Esophagus muscularis mucosa (tissue), 4 donors: ENCODE results near the gene SLC18B1. TPM values are rescaled to one million over a fixed set of nuclear protein-coding genes. Genes with fewer than 3 reads are reported as not detected.
A peak's percentile ranks its signal among the peaks of the same experiment; 100 is the strongest.

Experiments used
- DNase-seq: peaks from one replicate; pipeline ENCODE4 v3.0.0-alpha.2; 2017; ENCODE audit errors: extremely low spot score
- H3K27ac ChIP-seq, 4 donors: fragments of 200-600 bp; sonication (generic); replicated peaks in 1 of 4; 1 replicate in 3 of 4; 2 replicates in 1 of 4; pipeline ENCODE4 v1.5.1; 2016 to 2019; ENCODE audit warnings: mild to moderate bottlenecking in 1 of 4
- H3K27me3 ChIP-seq, 4 donors: fragments of 200-600 bp; sonication (generic); one replicate each; pipeline versions ENCODE4 v1.5.1 to v1.6.0; 2016 to 2019
- H3K36me3 ChIP-seq, 4 donors: fragments of 200-600 bp; sonication (generic); one replicate each; pipeline ENCODE4 v1.5.1; 2016 to 2019
- H3K4me1 ChIP-seq, 4 donors: fragments of 200-600 bp; sonication (generic); one replicate each; pipeline ENCODE4 v1.5.1; 2016 to 2019
- H3K4me3 ChIP-seq, 4 donors: fragments of 200-600 bp; sonication (generic); 1 replicate in 2 of 4; 2 replicates in 2 of 4; pipeline ENCODE4 v1.5.1; 2016 to 2019; ENCODE audit warnings: mild to moderate bottlenecking in 4 of 4, moderate library complexity in 1 of 4
- H3K9me3 ChIP-seq, 4 donors: fragments of 200-600 bp; sonication (generic); 1 replicate in 3 of 4; 2 replicates in 1 of 4; pipeline ENCODE4 v1.5.1; 2016 to 2019
- EP300 ChIP-seq: sonication (generic); formaldehyde crosslinking; IDR thresholded peaks from one replicate; pipeline ENCODE4 v1.6.1; 2017; ENCODE audit warnings: antibody characterized with exemption
- POLR2A ChIP-seq: fragments of 450-650 bp; IDR thresholded peaks from one replicate; pipeline ENCODE4 v1.6.1; 2017; ENCODE audit warnings: antibody characterized with exemption, moderate library complexity, mild to moderate bottlenecking, low read depth
- POLR2AphosphoS5 ChIP-seq, 2 donors: sonication (generic); formaldehyde crosslinking; IDR thresholded peaks; one replicate each; pipeline ENCODE4 v1.6.1; 2017; ENCODE audit warnings: antibody characterized with exemption in 2 of 2
- WGBS: methylation state at CpG from one replicate; pipeline ENCODE4 v1.1.5; 2018; 5-methylcytosine and 5-hydroxymethylcytosine counted together
- intact Hi-C: fragments of 100-400 bp; cut with DNase I; formaldehyde crosslinking; loops from one replicate; pipeline ENCODE4 v1.15.1; 2023
- total RNA-seq, 4 donors: library from RNA; depleted of rRNA; stranded (reverse); fragments of >200 nt; gene quantifications; one replicate each; pipeline versions ENCODE4 v1.1.0 to v1.2.1, GENCODE V29; 2016
- TF ChIP-seq, protein P1 (sequence below), 3 experiments: fragments of 200-600 bp in 2 of 3; fragments of 450-650 bp in 1 of 3; sonication (generic) in 2 of 3; IDR thresholded peaks; one replicate each; pipeline ENCODE4 v1.5.1; 2017 to 2019; ENCODE audit warnings: antibody characterized with exemption in 3 of 3, mild to moderate bottlenecking in 2 of 3, moderate library complexity in 1 of 3

SLC18B1 gene
- total RNA-seq, 4 donors from 2014 or later: 4.8 to 6.2 (median 5.7) TPM

DNA sequence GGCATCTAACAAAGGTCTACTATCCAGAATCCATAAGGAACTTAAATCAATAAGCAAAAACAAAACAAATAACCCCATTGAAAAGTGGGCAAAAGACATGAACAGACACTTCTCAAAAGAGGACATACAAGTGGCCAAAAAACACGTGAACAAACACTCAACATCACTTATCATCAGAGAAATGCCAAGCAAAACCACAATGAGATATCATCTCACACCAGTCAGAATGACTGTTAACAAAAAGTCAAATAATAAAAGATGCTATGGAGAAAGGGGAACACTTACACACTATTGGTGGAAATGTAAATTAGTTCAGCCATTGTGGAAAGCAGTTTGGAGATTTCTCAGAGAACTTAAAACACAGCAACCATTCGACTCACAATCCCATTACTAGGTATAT, 65.2 kb downstream of the SLC18B1 start:
- intact Hi-C loops: no loop called here
- Histone ChIP-seq H3K27me3 (no peaks in the 10 kb centered on the region), H3K4me3 (no peak overlapping the region), H3K4me1 (peaks cover 0 to 24% (median 11%) of the 10 kb centered on the region in 4 donors), H3K36me3 (no peaks in the 10 kb centered on the region), H3K9me3 (no peaks in the 10 kb centered on the region), H3K27ac (no peak overlapping the region)
- 67% methylated on average over 2 of the region's 2 CpGs for WGBS
- no peak for DNase-seq
- TF ChIP-seq POLR2AphosphoS5 (IDR thresholded peaks at IDR 0.05): no peak
- TF ChIP-seq EP300: no peak
- TF ChIP-seq POLR2A: no peak
- TF ChIP-seq, protein P1, sequence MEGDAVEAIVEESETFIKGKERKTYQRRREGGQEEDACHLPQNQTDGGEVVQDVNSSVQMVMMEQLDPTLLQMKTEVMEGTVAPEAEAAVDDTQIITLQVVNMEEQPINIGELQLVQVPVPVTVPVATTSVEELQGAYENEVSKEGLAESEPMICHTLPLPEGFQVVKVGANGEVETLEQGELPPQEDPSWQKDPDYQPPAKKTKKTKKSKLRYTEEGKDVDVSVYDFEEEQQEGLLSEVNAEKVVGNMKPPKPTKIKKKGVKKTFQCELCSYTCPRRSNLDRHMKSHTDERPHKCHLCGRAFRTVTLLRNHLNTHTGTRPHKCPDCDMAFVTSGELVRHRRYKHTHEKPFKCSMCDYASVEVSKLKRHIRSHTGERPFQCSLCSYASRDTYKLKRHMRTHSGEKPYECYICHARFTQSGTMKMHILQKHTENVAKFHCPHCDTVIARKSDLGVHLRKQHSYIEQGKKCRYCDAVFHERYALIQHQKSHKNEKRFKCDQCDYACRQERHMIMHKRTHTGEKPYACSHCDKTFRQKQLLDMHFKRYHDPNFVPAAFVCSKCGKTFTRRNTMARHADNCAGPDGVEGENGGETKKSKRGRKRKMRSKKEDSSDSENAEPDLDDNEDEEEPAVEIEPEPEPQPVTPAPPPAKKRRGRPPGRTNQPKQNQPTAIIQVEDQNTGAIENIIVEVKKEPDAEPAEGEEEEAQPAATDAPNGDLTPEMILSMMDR (IDR thresholded peaks at IDR 0.05): no peak

GRCh38 chr6:132731086-132731485, 67.4 kb downstream of the SLC18B1 start:
- WGBS: 86% methylated on average over 2 of the region's 2 CpGs
- TF ChIP-seq EP300: no peak
- no peak for TF ChIP-seq POLR2AphosphoS5 (IDR thresholded peaks at IDR 0.05)
- TF ChIP-seq, protein P1 (IDR thresholded peaks at IDR 0.05): no peak
- no peak for TF ChIP-seq POLR2A
- Histone ChIP-seq H3K27me3 (no peaks in the 10 kb centered on the region), H3K4me3 (no peak overlapping the region), H3K27ac (no peak overlapping the region), H3K36me3 (no peaks in the 10 kb centered on the region), H3K4me1 (peaks cover 0 to 24% (median 11%) of the 10 kb centered on the region in 4 donors), H3K9me3 (no peaks in the 10 kb centered on the region)
- intact Hi-C loops: no loop called here
- no peak for DNase-seq

DNA sequence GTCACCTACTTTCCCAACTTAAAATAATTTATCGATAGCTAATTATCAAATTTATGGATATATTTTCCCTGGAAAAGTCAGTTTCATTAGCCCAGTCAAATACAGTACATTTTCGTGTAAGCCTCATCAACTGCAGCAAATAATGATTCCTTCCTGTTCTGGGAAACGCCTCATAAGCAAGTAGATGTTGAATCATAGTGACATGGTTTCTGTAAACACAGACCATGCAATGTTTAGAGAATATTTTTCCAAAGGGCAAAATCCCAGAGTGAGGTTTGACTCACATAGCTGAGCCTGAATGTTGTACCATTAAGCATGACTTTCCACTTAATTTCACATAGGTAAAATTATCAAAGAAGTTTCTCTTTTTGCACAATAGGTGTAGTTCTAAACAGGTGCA, 67.9 kb downstream of the SLC18B1 start:
- DNase-seq: no peak
- no peak overlapping the region for H3K4me3 ChIP-seq
- H3K9me3 ChIP-seq: no peaks in the 10 kb centered on the region
- H3K4me1 ChIP-seq: peaks cover 0 to 24% (median 11%) of the 10 kb centered on the region in 4 donors
- no peaks in the 10 kb centered on the region for H3K27me3 ChIP-seq
- WGBS: 37% methylated on average over 3 of the region's 3 CpGs
- no peak overlapping the region for H3K27ac ChIP-seq
- H3K36me3 ChIP-seq: no peaks in the 10 kb centered on the region
- intact Hi-C loops: no loop called here
- TF ChIP-seq, protein P1 (IDR thresholded peaks at IDR 0.05): no peak
- TF ChIP-seq POLR2AphosphoS5 (IDR thresholded peaks at IDR 0.05): peak in 1 of 2 donors; percentile 9
- no peak for TF ChIP-seq EP300
- no peak for TF ChIP-seq POLR2A

GRCh38 chr6:132728616-132729015, 69.8 kb downstream of the SLC18B1 start:
- WGBS: 87% methylated on average over 4 of the region's 4 CpGs
- H3K27ac ChIP-seq: no peak overlapping the region
- no peaks in the 10 kb centered on the region for H3K9me3 ChIP-seq
- H3K36me3 ChIP-seq: no peaks in the 10 kb centered on the region
- no peak for TF ChIP-seq POLR2AphosphoS5 (IDR thresholded peaks at IDR 0.05)
- TF ChIP-seq, protein P1 (IDR thresholded peaks at IDR 0.05): no peak
- TF ChIP-seq POLR2A: no peak
- no peak for TF ChIP-seq EP300
- H3K4me3 ChIP-seq: no peak overlapping the region
- no peaks in the 10 kb centered on the region for H3K27me3 ChIP-seq
- intact Hi-C loops: no loop called here
- H3K4me1 ChIP-seq: peaks cover 0 to 12% (median 11%) of the 10 kb centered on the region in 4 donors
- DNase-seq: no peak

- H3K36me3 ChIP-seq: no peaks in the 10 kb centered on the region
- 86% methylated on average over 4 of the region's 4 CpGs for WGBS
Measured at GRCh38 chr6:132726608-132726975, 71.8 kb downstream of the SLC18B1 start.

More at GRCh38 chr6:132726608-132726975, 71.8 kb downstream of the SLC18B1 start:
- Histone ChIP-seq H3K9me3 (no peaks in the 10 kb centered on the region), H3K4me3 (no peak overlapping the region), H3K27me3 (no peaks in the 10 kb centered on the region), H3K4me1 (peaks cover 0 to 12% (median 11%) of the 10 kb centered on the region in 4 donors), H3K27ac (no peak overlapping the region)
- intact Hi-C loops: no loop called here
- TF ChIP-seq POLR2AphosphoS5 (IDR thresholded peaks at IDR 0.05): no peak
- no peak for TF ChIP-seq POLR2A
- TF ChIP-seq EP300: no peak
- TF ChIP-seq, protein P1 (IDR thresholded peaks at IDR 0.05): no peak
- no peak for DNase-seq
